GM23338 (cell line): ENCODE measurements around the gene GPR85. TPM values are rescaled to one million over a fixed set of nuclear protein-coding genes. Genes with fewer than 3 reads are reported as not detected.

ENCODE experiments used
- ATAC-seq: fragments of 200-7000 bp; cut with Tn5 transposase; 3 replicates; pipeline ENCODE4 v1.9.1; 2020
- DNase-seq: peaks from one replicate; pipeline ENCODE4 v3.0.0-alpha.2; 2015; ENCODE audit warnings: low spot score
- H2AFZ ChIP-seq: fragments of 200-600 bp; sonication (generic); 2 replicates; pipeline ENCODE4 v1.8.0; 2016; ENCODE audit warnings: antibody characterized with exemption, mild to moderate bottlenecking, moderate library complexity
- H3F3A ChIP-seq: fragments of 200-600 bp; sonication (generic); replicated peaks from 2 replicates; pipeline ENCODE4 v1.8.0; 2017; ENCODE audit warnings: antibody characterized with exemption, mixed run types, low read depth
- H3K27ac ChIP-seq: fragments of 200-600 bp; sonication (generic); 2 replicates; pipeline ENCODE4 v1.6.1; 2016; ENCODE audit warnings: low read depth
- H3K27me3 ChIP-seq: fragments of 200-600 bp; sonication (generic); 2 replicates; pipeline ENCODE4 v1.8.0; 2016; ENCODE audit warnings: mild to moderate bottlenecking, mixed run types, moderate library complexity; ENCODE audit not compliant: insufficient read depth
- H3K36me3 ChIP-seq: fragments of 200-600 bp; sonication (generic); 2 replicates; pipeline ENCODE4 v1.8.0; 2016; ENCODE audit warnings: mild to moderate bottlenecking; ENCODE audit not compliant: insufficient read depth
- H3K4me1 ChIP-seq: fragments of 200-600 bp; sonication (generic); 2 replicates; pipeline ENCODE4 v1.8.0; 2016; ENCODE audit warnings: mild to moderate bottlenecking, moderate library complexity; ENCODE audit not compliant: insufficient read depth
- H3K4me2 ChIP-seq: fragments of 200-600 bp; sonication (generic); 2 replicates; pipeline ENCODE4 v1.7.1; 2017; ENCODE audit warnings: mixed run types
- H3K4me3 ChIP-seq: fragments of 200-600 bp; sonication (generic); 2 replicates; pipeline ENCODE4 v1.6.1; 2016; ENCODE audit warnings: mixed run types
- H3K79me2 ChIP-seq: fragments of 200-600 bp; sonication (generic); replicated peaks from 2 replicates; pipeline ENCODE4 v1.8.0; 2017; ENCODE audit warnings: mild to moderate bottlenecking; ENCODE audit not compliant: insufficient read depth
- H3K9me2 ChIP-seq: fragments of 200-600 bp; sonication (generic); 2 replicates; pipeline ENCODE4 v1.8.0; 2017; ENCODE audit not compliant: insufficient read depth
- H4K20me1 ChIP-seq: fragments of 200-600 bp; sonication (generic); replicated peaks from 2 replicates; pipeline ENCODE4 v1.8.0; 2017; ENCODE audit warnings: mild to moderate bottlenecking; ENCODE audit not compliant: insufficient read depth
- H3K27ac Mint-ChIP-seq: 2 replicates; pipeline ENCODE4 v1.8.0; 2020; ENCODE audit warnings: inconsistent platforms, mild to moderate bottlenecking, moderate library complexity, mixed read lengths
- H3K27me3 Mint-ChIP-seq: 3 replicates; pipeline ENCODE4 v1.8.0; 2022; ENCODE audit warnings: low read depth, mild to moderate bottlenecking, moderate library complexity, mixed read lengths, inconsistent platforms; ENCODE audit not compliant: insufficient read depth, poor library complexity
- H3K36me3 Mint-ChIP-seq: 3 replicates; pipeline ENCODE4 v1.8.0; 2021; ENCODE audit warnings: low read depth, mild to moderate bottlenecking, inconsistent platforms, moderate library complexity, mixed read lengths
- H3K4me1 Mint-ChIP-seq: 3 replicates; pipeline ENCODE4 v1.8.0; 2020; ENCODE audit warnings: mild to moderate bottlenecking, inconsistent platforms, mixed read lengths
- H3K4me3 Mint-ChIP-seq: 3 replicates; pipeline ENCODE4 v1.8.0; 2021; ENCODE audit warnings: moderate library complexity, mild to moderate bottlenecking, inconsistent platforms, mixed read lengths
- H3K9me3 Mint-ChIP-seq: 3 replicates; pipeline ENCODE4 v1.8.0; 2020; ENCODE audit warnings: moderate library complexity, mild to moderate bottlenecking, inconsistent platforms, mixed read lengths
- CREB1 ChIP-seq: fragments of 250-450 bp; sonication (Bioruptor Pico); IDR thresholded peaks from 2 replicates; pipeline ENCODE4 v1.5.0; 2020; ENCODE audit warnings: low read depth, mild to moderate bottlenecking, moderate library complexity
- CTCF ChIP-seq, 2 experiments: fragments of 200-600 bp in 1 of 2; sonication (generic) in 1 of 2; conservative IDR thresholded peaks; 2 replicates each; pipeline versions ENCODE4 v1.5.1 to v1.6.1; 2016 to 2017; ENCODE audit warnings: antibody characterized with exemption in 2 of 2, low read depth in 2 of 2, mild to moderate bottlenecking in 2 of 2, moderate library complexity in 1 of 2
- ETS1 ChIP-seq: IDR thresholded peaks from 2 replicates; pipeline ENCODE4 v1.6.1; 2016; ENCODE audit warnings: antibody characterized with exemption
- EZH2 ChIP-seq: fragments of 200-600 bp; sonication (generic); IDR thresholded peaks from one replicate; pipeline ENCODE4 v1.8.0; 2017; ENCODE audit warnings: antibody characterized with exemption, mild to moderate bottlenecking, low read depth; ENCODE audit not compliant: unreplicated experiment
- EZH2phosphoT487 ChIP-seq: fragments of 200-600 bp; sonication (generic); IDR thresholded peaks from one replicate; pipeline ENCODE4 v1.8.1; 2018; ENCODE audit warnings: antibody characterized with exemption; ENCODE audit not compliant: unreplicated experiment
- NANOG ChIP-seq: IDR thresholded peaks from 2 replicates; pipeline ENCODE4 v1.6.1; 2016; ENCODE audit warnings: antibody characterized with exemption, borderline replicate concordance
- REST ChIP-seq: IDR thresholded peaks from one replicate; pipeline ENCODE4 v1.6.1; 2018; ENCODE audit warnings: antibody characterized with exemption; ENCODE audit not compliant: unreplicated experiment
- STAT1 ChIP-seq: IDR thresholded peaks from one replicate; pipeline ENCODE4 v1.6.1; 2016; ENCODE audit warnings: antibody characterized with exemption; ENCODE audit not compliant: unreplicated experiment
- ZNF114 ChIP-seq: fragments of 250-450 bp; sonication (Bioruptor Pico); IDR thresholded peaks from 2 replicates; pipeline ENCODE4 v1.5.0; 2020; ENCODE audit warnings: mild to moderate bottlenecking, moderate library complexity
- ZNF331 ChIP-seq: fragments of 250-450 bp; sonication (Bioruptor Pico); IDR thresholded peaks from 2 replicates; pipeline ENCODE4 v1.5.0; 2020; ENCODE audit warnings: low read depth, mild to moderate bottlenecking, moderate library complexity
- polyA plus RNA-seq: library from polyadenylated mRNA; unstranded; fragments of >200 nt; fragmentation: Nextera tagmentation; extraction: Ambion mirVana; gene quantifications from 2 replicates; pipeline ENCODE4 v1.2.1, GENCODE V29; 2016
- total RNA-seq: library from RNA; depleted of rRNA; stranded (reverse); fragments of >200 nt; shearing (Covaris generic); gene quantifications from 2 replicates; pipeline ENCODE4 v1.2.3, GENCODE V29; 2014
- TF ChIP-seq, protein P1 (sequence below): fragments of 250-450 bp; sonication (Bioruptor Pico); IDR thresholded peaks from 2 replicates; pipeline ENCODE4 v1.5.0; 2020; ENCODE audit warnings: mild to moderate bottlenecking, moderate library complexity

The GPR85 gene
- total and polyA plus RNA-seq, 2 experiments from 2014 or later, result 0.16 to 0.35 TPM

- H3K27me3 ChIP-seq, result 0 out of 2 replicates have a peak, but pooled peaks cover 6% of the 10 kb centered on the region
- peaks cover under 1% of the 10 kb centered on the region; the same call in 2 of the 3 replicates for H3K4me1 Mint-ChIP-seq
- TF ChIP-seq ZNF114 (CRISPR knock-in tag) (no peak), CREB1 (no peak), EZH2phosphoT487 (no peak), EZH2 (no peak), CTCF (conservative IDR thresholded peaks at IDR 0.05; ENCODE audit: low read depth in 2 of 2) (no peak), ZNF331 (CRISPR knock-in tag) (no peak), NANOG (no peak), STAT1 (no peak), REST (no peak), ETS1 (no peak)
- TF ChIP-seq, protein P1, sequence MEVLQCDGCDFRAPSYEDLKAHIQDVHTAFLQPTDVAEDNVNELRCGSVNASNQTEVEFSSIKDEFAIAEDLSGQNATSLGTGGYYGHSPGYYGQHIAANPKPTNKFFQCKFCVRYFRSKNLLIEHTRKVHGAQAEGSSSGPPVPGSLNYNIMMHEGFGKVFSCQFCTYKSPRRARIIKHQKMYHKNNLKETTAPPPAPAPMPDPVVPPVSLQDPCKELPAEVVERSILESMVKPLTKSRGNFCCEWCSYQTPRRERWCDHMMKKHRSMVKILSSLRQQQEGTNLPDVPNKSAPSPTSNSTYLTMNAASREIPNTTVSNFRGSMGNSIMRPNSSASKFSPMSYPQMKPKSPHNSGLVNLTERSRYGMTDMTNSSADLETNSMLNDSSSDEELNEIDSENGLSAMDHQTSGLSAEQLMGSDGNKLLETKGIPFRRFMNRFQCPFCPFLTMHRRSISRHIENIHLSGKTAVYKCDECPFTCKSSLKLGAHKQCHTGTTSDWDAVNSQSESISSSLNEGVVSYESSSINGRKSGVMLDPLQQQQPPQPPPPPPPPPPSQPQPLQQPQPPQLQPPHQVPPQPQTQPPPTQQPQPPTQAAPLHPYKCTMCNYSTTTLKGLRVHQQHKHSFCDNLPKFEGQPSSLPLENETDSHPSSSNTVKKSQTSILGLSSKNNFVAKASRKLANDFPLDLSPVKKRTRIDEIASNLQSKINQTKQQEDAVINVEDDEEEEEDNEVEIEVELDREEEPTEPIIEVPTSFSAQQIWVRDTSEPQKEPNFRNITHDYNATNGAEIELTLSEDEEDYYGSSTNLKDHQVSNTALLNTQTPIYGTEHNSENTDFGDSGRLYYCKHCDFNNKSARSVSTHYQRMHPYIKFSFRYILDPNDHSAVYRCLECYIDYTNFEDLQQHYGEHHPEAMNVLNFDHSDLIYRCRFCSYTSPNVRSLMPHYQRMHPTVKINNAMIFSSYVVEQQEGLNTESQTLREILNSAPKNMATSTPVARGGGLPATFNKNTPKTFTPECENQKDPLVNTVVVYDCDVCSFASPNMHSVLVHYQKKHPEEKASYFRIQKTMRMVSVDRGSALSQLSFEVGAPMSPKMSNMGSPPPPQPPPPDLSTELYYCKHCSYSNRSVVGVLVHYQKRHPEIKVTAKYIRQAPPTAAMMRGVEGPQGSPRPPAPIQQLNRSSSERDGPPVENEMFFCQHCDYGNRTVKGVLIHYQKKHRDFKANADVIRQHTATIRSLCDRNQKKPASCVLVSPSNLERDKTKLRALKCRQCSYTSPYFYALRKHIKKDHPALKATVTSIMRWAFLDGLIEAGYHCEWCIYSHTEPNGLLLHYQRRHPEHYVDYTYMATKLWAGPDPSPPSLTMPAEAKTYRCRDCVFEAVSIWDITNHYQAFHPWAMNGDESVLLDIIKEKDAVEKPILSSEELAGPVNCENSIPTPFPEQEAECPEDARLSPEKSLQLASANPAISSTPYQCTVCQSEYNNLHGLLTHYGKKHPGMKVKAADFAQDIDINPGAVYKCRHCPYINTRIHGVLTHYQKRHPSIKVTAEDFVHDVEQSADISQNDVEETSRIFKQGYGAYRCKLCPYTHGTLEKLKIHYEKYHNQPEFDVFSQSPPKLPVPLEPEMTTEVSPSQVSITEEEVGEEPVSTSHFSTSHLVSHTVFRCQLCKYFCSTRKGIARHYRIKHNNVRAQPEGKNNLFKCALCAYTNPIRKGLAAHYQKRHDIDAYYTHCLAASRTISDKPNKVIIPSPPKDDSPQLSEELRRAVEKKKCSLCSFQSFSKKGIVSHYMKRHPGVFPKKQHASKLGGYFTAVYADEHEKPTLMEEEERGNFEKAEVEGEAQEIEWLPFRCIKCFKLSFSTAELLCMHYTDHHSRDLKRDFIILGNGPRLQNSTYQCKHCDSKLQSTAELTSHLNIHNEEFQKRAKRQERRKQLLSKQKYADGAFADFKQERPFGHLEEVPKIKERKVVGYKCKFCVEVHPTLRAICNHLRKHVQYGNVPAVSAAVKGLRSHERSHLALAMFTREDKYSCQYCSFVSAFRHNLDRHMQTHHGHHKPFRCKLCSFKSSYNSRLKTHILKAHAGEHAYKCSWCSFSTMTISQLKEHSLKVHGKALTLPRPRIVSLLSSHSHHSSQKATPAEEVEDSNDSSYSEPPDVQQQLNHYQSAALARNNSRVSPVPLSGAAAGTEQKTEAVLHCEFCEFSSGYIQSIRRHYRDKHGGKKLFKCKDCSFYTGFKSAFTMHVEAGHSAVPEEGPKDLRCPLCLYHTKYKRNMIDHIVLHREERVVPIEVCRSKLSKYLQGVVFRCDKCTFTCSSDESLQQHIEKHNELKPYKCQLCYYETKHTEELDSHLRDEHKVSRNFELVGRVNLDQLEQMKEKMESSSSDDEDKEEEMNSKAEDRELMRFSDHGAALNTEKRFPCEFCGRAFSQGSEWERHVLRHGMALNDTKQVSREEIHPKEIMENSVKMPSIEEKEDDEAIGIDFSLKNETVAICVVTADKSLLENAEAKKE (CRISPR knock-in tag), result no peak
- H3F3A ChIP-seq, result no peaks in the 10 kb centered on the region
- no peak overlapping the region for H3K4me3 Mint-ChIP-seq
- H4K20me1 ChIP-seq, result no peaks in the 10 kb centered on the region
- no peak overlapping the region for H3K27ac ChIP-seq
- DNase-seq (no peak), ATAC-seq (no peak)
- no peaks in the 10 kb centered on the region for H3K9me2 ChIP-seq
- no peak overlapping the region for H2AFZ ChIP-seq
- H3K27me3 Mint-ChIP-seq, result peaks cover 3% of the 10 kb centered on the region
- no peak overlapping the region for H3K27ac Mint-ChIP-seq
- H3K4me1 ChIP-seq, result no peaks in the 10 kb centered on the region
- H3K36me3 ChIP-seq, result no peaks in the 10 kb centered on the region
- no peak overlapping the region for H3K4me3 ChIP-seq
- no peak overlapping the region for H3K4me2 ChIP-seq
- peaks cover 1% of the 10 kb centered on the region; the same call in 1 of the 2 replicates for H3K79me2 ChIP-seq
- peaks cover under 1% of the 10 kb centered on the region; the same call in 1 of the 3 replicates for H3K36me3 Mint-ChIP-seq
- H3K9me3 Mint-ChIP-seq, result no peaks in the 10 kb centered on the region
These were observed 36.1 kb upstream of the GPR85 start for GRCh38 chr7:113122744-113123143.
